Stimulated activated CD4-positive, alpha-beta T cell treated with anti-CD3 and anti-CD28 coated beads, Interleukin-1b, Interleukin-23, amount 100 ng/mL, for 48 hours (primary cell): ENCODE results near the gene ARRB2.
"Not testable (repeated sequence)": the region's sequence is repeated elsewhere in the genome, so short reads cannot be mapped to it uniquely, and the experiment has no call there.

Experiments used
- DNase-seq: peaks from one replicate; pipeline ENCODE4 v3.0.0-alpha.2; 2020

The ARRB2 gene

DNA sequence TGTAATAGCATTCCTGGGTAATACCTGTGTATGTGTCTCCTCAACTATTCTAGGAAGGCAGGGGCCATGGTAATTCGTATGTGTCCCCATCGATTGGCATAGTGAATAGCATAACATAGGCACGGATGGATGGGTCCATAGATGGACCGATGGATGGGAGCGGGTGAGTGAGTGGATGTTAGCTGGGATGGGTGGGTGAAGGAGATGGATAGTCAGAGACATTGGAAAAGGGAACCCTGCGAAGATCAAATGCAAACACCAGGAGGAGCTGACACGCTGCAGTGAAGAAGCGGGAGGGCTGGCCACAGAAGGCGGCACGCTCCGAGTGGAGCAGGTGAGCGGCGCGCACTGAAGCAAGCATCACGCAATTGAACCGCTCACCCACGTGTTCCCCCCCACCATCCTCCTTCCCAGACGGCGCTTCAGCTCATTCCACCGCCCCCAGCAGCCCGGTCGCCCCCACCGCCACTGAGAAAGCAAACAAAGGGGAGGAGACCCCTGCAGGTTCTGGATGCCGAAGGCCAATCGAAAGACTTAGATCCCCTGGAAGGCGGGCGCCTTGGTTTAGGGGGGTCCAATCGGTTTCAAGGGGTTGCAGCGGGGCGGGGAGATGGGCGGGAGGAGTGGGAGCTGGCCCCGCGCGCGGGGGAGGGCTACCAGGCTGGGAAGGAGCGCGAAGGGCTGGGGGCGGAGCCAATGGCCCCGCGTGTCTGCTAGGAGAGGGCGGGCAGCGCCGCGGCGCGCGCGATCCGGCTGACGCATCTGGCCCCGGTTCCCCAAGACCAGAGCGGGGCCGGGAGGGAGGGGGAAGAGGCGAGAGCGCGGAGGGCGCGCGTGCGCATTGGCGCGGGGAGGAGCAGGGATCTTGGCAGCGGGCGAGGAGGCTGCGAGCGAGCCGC is at the start of gene ARRB2:
Gene ARRB2, plus strand, starts transcription at position 839 of the 899 bp plus-strand sequence. CDS start 90 bp downstream, outside the sequence.
- peak; percentile 98 for DNase-seq

DNA sequence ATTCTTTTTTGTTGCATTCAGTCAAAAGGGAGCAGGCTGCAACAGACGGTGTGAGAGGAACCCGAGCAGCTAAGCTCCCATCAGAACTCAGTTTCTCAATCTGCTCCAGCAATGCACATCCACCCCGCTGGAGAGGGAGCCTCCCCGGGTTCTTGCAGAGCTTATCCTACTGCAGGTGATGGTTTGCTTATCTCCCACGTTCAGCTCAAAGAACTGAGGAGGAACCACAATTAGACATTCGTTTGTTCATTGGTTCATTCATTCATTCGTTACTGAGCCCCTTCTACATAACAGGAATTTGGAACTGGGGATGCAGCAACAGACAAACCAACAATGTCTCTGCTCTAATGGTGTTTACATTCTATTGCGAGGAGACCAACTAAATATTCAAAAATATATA is 46.7 kb upstream of the ARRB2 start:
- no peak for DNase-seq

DNA sequence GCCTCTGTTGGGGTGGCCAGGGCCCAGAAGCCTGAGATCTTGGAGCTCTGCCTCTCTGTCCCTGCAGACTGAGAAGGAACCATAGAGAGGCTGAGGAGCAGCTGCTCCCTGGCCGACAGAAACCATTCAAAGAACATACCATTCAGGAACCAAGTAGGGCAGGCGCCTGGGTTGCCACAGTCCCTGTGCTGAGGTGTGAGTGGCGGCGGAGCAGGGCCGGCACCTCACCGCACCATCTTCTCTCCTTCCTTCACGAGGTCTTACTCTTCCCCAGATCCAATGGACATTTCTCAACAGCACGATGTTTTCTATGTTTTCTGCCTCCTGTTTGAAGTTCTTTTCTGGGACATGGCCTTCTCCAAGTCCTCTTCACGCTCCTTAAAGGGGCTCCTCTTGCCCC is 46.2 kb upstream of the ARRB2 start:
- DNase-seq = no peak

DNA sequence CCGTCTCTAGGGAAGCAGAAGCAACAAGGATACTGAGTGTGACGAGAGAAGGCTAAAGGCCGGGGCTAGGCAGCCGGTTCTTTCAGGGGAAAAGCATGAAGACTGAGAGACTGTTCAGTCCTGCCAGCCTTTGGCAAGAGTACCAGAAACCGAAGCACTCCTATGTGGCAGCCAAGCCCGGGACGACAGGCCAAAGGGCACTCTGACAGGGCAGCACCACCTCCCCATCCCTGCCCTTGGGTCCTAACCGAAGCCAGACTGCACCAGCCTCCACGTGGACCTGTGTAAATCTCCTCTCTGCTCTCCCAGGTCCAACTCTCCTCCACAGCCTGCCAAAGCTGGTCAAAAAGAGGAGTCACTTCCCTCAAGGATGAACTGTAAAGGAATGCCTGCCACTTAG is 45.4 kb upstream of the ARRB2 start:
- DNase-seq = no peak

DNA sequence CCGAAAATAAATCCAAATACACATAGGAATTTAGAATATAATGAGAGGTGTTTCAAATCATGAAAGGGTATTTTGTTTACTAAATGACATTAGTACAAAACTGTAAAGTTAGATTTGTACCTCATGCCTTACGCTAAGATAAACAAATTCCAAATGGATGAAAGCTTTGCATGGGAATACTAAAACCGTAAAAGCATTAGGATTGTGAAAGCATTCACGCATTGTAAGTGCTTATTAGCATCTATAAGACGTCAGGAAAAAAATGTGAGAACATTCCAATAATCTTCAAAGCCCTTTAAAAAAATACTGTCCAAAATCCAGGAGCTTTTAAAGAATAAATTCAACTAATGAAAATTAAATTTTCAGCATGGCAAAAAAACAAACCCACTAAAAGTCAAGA is 44.1 kb upstream of the ARRB2 start:
- DNase-seq = no peak

DNA sequence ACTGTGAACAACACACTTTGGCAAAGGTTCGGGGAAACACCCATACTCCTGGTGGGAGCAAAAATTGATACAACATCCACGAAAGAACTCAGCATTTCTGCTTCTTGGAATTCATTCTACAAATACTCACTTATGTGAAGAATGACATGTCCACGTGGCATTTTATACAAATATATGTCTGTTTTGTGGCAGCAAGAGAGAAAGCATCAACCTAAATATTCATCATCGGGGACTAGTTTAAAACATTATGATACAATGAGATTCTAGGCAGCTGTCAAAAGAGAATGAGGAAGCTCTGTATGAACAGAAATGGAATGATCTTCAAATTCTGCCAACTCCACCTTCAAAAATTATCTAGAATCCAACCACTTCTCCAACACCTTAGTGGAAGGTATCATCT is 43.3 kb upstream of the ARRB2 start:
- no peak for DNase-seq

DNA sequence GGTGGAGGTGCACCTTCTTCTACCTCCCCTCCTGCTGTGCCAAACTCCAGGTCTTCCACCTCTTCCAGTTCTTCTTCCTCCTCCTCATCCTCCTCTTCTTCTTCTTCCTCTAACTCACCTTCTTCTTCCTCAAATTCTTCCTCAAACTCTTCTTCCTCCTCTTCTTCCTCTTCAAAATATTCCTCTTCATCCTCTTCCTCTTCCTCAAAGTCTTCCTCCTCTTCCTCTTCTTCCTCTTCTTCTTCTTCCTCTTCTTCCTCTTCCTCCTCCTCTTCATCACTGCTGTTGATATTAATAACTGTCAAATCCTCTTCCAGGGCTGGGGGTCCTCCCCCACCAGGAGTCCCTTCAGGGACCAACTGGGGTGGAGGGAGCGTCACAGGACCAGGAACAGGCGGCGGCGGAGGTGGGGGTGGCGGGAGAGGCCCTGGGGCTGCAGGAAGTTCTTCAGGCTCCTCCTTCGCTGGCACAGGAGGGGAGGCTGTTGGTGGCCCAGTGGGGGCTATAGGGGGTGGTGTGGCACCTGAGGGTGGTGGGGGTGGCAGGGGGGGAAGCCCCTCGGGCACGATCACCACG is 38.3 kb upstream of the ARRB2 start:
- no peak for DNase-seq

DNA sequence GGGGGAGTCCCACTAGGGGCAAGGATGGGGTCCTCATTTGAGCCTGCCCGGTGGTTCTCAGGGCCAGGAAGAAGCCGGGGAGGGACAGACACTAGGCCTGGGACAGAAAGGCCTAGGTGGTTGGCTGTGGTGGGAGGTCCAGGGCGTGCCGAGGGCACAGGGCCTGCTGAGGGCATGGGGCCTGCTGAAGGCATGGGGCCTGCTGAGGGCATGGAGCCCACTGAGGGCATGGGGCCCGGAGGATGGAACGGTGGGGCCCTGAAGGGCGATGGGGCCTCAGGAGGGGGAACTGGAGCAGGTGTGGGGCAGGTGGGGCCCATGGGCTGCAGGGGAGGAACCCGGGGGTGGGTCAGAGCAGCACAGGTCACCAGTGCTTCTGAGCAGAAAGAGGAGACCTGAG is 37.7 kb upstream of the ARRB2 start:
- DNase-seq = no peak

DNA sequence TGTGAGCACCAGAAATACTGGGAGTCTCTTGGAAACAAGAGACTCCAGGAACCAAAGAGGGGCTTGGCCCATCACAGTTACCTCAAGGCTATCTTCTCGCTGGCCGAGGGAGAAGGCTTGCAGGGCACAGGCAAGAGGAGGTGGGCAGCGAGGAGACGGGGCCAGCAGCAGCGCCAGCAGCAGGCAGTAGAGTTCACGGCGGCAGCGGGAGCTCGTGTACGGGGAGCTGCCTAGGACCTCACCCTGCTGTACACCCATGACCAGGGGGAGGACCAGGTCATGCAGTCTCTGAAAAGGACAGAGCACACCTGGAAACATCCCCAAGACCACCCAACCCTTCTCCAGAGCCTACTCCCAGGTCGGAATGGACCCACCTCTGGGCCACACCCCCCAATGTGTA is 37.3 kb upstream of the ARRB2 start:
- no peak for DNase-seq

DNA sequence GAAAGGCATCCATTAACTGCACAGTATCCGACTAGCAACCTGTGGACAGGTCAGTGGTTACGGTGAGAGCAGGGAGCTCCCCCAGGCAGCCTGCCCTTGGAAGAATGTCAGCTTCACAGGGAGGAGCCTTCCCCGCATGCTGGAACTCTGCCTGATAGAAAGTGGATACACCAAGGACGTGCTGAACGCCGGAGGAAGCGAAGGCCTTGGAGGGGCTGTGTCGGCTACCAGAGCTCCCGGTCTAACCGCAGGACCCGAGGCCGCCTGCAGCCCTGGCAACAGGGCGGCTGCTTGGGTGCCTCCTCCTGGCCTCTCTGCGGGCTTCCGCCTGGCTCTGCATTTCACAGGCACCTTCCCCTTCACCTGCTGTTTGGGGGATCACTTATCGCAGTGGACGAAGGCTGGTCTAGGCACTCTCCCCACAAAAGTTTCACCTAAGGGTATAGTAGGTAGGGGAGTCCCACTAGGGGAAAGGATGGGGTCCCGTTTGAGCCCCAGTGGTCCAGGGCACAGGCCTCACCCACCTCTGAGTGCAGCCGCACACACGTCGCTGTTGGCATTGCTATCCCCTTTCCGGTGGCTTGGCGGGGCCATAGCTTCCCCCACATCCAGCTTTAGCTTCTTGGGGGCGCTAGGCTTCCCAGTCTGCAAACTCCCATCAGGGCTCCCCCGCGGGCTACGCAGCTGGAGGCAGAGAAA is 36.3 kb upstream of the ARRB2 start:
- DNase-seq = no peak

DNA sequence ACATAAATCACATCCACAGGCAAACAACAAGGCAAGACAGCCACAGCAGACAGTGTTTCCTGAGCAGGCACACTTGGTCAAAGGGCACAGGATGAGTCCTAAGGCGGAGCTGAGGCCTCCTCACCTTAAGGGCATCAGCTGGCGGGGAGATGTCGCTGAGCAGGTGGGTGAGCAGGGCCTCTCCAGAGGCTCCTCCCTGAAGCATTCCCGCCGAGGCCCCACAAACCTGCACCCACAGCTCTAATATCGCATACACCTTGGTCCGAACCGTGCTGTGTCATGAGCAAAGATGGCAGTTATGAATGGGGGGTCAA is 35.8 kb upstream of the ARRB2 start:
- DNase-seq = no peak

DNA sequence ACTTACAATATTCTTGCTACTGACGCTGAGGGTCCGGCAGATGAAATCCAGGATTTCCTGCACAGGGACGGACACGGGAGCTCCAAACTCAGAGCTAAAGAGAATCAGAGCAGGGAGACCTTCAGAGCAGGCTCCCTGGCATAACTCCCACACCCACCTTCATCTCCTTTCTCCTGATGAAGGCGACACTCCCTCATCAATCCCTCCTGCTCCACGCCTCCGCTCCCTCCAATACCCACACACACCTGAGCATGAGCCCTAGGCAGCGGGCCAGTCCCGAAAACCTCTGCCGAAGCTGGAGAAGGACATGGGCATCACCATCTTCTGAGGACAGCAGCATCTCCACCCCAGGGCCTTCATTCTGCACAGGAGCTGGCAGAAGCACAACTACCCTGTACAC is 34.6 kb upstream of the ARRB2 start:
- DNase-seq = no peak

DNA sequence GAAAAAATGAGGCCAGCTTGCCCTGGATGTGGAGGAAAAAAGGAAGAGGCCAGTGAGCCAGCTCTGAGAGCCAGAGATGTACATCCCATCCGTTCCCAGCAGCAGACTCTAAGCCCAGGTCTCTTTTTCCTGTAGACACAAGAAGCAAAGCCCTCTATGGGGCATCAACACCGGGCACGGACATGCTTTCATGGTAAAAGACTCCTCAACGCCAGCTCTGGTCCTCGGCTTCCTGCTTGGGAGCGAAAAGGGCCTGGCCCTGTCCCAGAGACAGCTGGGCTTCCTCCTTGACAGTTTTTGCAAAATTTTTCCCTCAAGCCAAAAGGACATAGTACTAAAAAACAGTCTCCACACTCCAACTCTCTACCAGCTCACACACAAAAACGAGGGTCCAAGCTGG is 33.6 kb upstream of the ARRB2 start:
- no peak for DNase-seq

DNA sequence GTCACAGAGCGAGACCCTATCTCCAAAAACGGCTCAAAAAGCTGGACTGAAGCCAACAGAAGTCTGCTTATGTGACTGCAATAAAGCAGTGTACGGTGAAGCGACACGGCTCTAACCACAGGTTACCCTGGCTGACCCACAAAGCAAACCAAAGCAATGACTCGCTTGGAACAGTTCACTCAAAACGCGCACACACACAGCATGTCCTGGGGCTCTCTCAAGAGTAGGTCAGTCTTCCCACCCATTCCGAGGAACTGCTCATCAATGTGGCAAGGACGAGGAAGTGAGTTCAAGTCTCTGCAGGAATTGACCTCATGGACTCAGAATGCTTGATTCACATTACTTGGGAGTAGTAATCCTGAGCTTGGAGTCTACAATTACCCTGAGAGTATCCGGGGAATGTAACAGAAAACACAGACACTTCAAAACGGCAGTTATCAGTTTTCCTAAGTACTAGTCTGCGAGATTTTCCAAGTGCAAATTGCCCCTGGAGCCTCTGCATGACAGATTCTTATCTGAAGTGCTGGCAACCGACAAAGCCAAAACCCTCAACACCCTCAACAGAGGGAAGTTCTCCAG is 31.9 kb upstream of the ARRB2 start:
- peak; percentile 55 for DNase-seq

DNA sequence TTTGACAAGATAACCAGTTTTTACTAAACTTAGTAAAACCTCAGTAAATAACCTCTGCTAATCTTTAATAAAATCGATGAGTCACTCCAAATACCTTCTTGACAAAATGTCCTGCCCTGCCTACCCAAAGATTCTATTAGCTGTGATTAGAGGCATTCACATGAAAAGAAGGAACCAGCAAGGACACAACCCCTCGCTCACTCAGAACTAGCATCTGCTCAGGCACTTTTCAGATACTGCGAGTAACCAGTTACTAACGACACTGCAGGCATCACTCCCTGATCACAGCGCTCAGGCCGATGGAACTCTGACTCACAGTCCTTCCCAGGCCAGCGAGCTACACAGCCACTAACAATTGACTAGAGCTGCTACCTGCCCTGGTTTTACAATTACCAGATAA is 30.8 kb upstream of the ARRB2 start:
- DNase-seq = no peak

DNA sequence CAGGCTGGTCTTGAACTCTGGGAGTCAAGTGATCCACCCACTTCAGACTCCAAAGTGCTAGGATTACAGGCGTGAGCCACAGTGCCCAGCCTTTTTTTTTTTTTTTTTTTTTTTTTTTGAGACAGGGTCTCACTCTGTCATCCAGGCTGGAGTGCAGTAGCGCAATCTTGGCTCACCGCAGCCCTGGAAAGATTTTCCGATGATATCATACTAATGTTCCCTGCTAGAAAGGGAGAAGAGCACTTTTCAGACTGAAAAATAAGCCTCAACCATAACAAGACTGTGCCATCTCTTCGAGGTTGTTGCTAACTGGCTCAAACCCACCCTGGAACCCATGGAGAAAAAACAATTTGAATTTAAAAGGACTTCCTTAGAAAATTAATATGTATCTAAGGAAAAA is 26.7 kb upstream of the ARRB2 start:
- DNase-seq = not testable (repeated sequence)

DNA sequence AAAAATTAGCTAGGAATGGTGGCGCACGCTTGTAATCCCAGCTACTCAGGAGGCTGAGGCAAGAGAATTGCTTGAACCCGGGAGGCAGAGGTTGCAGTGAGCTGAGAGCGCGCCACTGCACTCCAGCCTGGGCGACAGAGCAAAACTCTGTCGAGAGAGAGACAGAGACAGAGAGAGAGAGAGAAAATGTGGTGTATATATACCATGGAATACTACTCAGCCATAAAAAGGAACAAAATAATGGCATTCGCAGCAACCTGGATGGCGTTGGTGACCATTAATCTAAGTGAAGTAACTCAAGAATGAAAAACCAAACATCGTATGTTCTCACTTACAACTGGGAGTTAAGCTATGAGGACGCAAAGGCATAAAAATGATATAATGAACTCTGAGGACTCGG is 20.6 kb upstream of the ARRB2 start:
- DNase-seq = not testable (repeated sequence)

DNA sequence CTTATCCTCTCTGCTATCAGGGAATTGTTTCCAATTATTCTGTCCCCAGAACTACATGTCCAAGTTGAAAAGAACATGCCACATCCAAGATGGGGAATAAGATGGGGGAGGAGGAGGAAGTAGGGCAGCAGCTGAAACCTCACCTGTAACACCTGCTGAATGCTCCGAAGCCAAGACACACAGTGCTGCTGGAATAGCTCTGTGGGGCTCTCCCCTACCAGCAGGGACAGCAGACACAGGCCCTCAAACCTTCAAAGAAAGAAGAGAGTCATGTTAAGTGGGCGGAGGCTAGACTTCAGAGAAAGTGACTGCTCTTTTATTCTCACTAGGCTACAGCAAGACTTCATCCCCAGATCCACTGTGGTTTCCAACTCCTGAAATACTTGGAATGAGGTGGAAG is 19.7 kb upstream of the ARRB2 start:
- no peak for DNase-seq

DNA sequence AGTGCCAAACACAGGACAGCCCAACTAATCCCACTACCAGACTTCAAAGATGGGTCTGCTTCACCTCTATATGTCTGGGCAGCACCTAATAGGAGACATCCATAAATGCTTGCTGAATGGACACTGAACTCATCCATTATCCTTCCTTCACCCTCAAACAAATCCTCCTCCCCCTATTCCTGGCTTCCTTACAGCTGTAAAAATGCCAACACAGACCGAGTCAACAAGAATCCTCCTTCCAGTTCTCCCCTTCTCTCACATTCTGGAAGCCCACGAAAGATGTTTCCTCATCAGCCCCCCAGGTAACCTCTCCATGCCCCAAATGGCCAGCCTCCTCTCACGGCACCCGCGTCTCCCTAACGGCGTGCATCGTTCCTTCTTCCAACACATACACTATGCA is 18.7 kb upstream of the ARRB2 start:
- no peak for DNase-seq

DNA sequence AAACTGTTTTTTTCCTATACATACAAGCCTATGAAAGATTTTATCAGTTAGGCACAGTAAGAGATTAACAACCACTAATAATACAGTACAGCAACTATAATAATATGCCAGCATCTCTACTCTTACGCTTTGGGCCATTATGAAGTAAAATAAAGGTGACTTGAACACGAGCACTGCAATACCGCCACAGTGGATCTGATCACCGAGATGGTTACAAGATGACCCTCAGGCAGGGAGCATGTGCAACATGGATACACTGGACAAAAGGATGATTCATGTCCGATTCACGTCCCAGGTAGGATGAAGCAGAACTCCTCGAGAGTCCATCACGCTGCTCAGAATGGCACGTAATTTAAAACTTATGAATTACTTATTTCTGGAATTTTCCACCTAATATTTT is 17.0 kb upstream of the ARRB2 start:
- DNase-seq = no peak

DNA sequence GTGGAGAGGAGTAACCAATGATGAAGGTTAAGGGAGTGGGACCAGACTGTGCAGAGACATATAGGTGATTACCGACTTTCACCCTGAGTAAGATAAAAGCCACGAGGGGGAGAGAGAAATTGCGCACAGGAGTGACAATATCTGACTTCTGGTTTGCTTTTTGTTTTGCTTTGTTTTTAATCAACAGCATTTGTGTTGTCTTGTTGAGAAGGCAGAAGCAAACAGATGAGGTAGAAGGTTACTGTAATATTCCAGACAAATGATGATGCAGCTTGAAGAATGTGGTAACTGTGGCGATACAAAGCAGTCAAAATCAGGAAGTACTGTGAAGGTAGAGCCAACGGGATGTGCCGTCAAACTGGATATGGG is 14.0 kb upstream of the ARRB2 start:
- no peak for DNase-seq

DNA sequence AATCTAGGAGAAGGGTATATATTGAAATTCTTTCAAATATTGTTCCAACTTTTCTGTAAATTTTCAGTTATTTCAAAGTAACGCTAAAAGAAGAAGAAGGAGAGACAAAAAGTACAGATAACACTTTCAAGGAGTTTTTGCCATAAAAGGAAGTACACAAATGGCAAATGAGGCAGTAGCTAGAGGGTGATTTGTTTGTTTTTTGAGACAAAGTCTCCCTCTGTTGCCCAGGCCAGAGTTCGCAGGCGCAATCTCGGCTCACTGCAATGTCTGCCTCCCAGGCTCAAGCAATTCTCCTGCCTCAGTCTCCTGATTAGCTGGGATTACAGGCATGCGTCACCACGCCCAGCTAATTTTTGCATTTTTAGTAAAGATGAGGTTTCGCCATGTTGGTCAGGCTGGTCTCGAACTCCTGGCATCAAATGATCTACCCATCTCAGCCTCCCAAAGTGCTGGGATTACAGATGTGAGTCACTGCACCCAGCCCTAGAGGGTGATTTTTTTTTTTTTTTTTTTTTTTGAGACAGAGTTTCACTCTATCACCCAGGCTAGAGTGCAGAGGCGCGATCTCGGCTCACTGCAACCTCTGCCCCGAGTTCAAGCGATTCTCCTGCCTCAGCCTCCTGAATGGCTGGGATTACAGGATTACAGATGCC is 10.9 kb upstream of the ARRB2 start:
- not testable (repeated sequence) for DNase-seq

DNA sequence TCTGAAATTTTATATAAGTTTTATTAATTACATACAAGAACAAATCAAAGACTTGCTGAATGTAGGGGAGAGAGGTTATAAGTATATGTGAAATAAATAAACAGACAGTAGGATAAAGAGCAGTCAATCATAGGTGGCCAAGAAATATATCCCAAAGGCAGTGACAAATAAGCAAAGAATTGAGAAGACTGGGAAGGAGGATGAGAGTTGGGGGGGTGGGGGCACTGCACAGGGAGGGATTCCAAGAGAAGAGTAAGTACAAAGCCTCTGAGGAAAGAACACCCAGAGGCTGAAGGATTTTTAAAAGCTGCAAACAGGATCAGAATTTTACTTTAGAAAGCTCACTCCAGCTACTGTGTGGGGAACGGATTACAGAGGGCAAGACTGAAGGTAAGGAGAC is 9.3 kb upstream of the ARRB2 start:
- DNase-seq = no peak

DNA sequence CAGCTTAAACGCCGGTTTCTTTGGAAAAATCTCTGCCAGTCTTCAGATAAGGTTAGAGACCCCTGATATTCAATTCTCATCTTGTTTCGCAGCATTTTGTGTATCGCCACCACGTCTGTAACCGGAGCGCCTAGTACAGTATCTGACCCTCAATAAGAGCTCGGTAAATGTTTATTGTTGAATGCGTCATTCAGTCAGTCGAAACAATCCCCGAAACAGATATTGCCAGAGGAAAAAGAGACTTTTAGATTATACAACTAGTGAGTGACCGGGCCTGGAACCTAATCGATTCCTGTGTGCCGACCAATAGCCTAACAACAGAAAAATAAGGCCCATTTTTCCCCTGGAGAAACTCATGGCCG is 7.1 kb upstream of the ARRB2 start:
- no peak for DNase-seq
